HG03108 (cell line): ENCODE data around the gene IGSF6.
"Not testable (repeated sequence)": the region's sequence is repeated elsewhere in the genome, so short reads cannot be mapped to it uniquely, and the experiment has no call there.

Experiments
- ATAC-seq: cut with Tn5 transposase; IDR thresholded peaks from one replicate; pipeline ENCODE4 v1.9.1; 2021; ENCODE audit warnings: moderate library complexity; ENCODE audit not compliant: unreplicated experiment

IGSF6 gene

DNA sequence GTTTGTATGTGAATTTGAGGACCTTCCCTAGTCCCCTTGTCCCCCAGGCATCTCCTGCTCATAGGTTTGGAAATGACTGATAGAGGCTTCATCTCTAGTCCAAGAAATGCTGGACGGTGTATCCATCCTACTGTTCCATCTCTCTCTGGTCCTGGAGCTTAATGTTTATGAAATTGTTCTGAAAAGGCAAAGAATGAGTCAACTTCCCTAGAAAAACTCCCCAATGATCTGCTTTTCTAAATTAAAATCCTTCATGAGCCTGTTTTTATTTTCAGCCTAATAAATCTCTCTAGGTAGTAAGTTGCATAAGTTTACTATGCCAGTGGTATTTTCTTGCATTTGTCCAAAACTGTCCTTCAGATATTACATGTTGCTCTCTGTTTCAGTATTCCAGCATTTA, 2.1 kb upstream of the IGSF6 start:
- no peak for ATAC-seq

DNA sequence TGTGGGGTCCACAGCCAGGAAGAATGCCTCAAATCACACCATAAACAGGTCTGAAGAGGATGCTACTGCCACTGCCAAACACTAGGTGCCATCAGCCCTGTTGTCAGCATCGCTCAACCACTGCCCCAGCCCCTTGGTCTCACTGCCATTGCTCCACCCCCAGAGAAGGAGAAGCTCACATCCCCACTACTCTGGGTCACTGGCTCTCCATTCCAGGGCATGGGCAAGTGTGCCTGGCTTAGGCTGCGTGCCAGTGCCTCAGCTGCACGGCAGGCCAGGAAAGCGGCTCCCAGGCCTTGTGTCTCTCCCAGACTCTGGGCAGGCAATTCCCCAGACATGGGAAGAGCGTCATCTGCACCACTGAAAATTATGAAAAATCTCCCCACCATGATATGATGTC, 1.2 kb upstream of the IGSF6 start:
- no peak for ATAC-seq

GRCh38 chr16:21651515-21651914, 893 bp downstream of the IGSF6 start:
- no peak for ATAC-seq

- no peak for ATAC-seq
Observed at GRCh38 chr16:21650521-21650920, 1.9 kb downstream of the IGSF6 start.

GRCh38 chr16:21649826-21650406, 2.5 kb downstream of the IGSF6 start:
- ATAC-seq, result not testable (repeated sequence)

DNA sequence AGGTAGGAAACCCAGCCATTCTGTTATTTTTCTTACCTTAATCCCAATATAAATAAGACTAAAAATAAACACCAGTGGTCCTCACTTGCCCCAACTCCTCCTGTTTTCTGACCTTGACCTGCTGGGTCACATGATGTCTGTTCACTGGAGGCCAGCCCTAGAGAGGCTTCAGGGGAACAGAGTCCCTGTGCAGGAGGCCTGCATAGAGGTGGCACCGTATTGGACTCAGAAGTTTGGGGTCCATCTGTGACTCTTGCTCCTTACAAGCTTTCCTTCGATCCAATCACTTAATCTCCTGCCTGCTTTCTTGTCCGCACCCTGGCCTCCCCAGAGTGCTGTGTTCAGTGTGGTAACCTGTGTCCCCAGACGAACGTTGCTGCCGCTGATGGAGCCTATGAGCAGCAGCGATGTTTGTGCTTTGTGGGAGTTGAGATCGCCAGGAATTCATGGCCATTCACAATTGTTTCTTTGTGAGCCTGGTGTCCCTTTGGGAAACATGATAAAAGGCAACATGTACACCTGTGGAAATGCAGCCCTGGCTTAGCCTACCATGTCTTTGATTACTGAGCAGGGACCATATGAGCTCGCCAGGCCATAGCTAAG, 4.7 kb downstream of the IGSF6 start:
- ATAC-seq, result peak; percentile 6

DNA sequence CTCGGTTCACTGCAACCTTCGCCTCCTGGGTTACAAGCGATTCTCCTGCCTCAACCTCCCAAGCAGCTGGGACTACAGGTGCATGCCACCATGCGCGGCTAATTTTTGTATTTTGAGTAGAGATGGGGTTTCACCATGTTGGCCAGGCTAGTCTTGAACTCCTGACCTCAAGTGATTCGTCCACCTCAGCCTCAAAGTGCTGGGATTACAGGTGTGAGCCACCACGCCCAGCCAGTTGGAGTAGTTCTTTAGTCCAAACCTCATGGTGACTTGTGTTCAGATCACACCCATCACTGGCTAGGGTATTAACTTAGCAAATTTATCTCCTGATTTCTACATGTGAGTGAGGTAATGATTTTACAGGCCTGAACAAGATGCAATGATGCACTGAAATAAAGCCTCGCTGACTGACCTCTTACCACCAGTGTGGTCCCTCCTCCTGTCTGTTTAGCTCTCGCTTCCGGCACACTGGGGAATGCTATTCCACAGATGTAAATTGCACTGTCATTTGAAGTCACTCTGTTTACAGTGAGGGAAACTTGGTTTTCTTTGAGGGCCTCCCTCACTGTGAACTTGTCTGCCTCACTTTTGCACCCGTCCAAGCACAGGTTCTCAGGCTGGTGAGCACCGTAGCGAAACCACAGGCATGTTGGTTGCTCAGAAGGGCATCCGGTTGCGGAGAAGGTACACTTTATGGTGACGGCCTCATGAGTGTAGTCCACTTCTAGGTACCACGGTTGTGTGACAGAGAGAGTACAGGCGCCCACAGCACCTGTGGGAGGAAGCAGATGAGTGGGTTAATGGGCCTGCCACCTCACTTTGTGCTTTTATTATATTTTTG, 5.5 kb downstream of the IGSF6 start:
- ATAC-seq, result peak; percentile 85

- ATAC-seq, result no peak
Observed at GRCh38 chr16:21646091-21646490, 6.3 kb downstream of the IGSF6 start.

DNA sequence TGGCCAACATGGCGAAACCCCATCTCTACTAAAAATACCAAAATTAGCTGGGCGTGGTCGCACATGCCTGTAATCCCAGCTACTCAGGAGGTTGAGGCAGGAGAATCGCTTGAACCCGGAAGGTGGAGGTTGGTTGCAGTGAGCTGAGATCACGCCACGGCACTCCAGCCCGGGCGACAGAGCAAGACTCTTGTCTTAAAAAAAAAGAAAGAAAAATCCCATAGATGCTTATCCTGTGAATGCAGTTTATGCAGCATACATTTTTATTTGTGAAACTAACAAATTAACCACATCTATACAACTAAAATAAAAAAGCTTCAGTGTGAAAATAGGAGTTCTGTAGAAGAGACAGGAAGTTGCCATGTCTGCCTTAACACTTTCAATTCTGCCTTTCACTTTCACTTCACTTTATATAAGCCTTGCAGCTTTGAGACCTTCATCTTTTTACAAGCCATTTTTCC, 7.1 kb downstream of the IGSF6 start:
- ATAC-seq, result no peak

DNA sequence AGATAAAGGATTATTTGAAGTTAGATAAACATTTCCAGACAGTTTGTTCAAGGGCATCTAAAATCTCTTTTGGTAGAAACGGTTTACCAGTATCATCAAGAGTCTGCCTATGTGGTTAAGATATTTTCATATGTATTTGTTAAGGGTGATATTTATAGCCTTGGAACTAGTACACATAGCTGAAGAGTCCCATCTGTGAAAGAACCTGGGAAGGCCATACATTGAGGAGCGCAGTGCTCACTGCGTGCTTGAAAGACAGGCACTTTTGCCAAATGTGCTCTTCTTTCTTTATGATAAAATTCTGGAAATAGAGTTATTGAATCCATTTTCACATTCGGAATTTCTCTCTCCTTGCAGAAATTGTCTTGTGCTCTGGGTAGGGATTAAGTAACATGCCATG, 7.7 kb downstream of the IGSF6 start:
- ATAC-seq, result no peak

- no peak for ATAC-seq
Observed at GRCh38 chr16:21643785-21644184, 8.6 kb downstream of the IGSF6 start.

DNA sequence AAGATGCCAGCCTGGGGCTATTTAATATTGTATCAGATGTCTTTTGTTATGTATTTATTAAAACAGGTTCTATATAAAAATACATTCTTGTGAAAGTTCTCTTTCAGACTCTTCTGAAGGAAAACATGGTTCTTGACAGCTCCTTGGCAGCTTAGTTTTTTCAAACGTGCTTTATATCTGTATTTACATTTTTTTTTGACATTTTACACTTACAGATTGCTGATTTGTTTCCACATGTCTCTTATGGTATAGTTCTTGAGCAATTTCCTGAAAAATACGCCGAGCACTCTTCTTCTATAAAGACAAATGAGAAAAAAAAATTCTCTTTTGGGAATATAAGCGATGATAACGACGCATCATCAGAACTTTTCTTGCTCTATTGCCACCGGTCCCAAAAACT, 9.5 kb downstream of the IGSF6 start:
- no peak for ATAC-seq

DNA sequence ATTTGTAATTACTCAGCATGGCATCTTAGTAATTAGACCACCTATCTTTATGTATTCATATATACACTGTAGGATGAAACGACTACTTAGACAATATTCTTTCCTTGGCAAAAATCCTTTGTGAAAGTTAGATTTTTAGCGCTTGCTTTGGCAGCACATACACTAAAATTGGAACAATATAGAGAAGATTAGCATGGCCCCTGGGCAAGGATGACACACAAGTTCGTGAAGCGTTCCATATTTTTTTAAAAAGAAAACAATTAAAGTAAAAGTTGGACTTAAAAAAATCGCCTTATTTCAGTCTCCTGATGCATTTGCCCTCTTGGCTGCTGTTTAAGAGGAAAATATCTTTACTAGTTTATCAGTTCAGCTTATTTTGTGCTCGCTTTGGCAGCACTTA, 10.5 kb downstream of the IGSF6 start:
- no peak for ATAC-seq

DNA sequence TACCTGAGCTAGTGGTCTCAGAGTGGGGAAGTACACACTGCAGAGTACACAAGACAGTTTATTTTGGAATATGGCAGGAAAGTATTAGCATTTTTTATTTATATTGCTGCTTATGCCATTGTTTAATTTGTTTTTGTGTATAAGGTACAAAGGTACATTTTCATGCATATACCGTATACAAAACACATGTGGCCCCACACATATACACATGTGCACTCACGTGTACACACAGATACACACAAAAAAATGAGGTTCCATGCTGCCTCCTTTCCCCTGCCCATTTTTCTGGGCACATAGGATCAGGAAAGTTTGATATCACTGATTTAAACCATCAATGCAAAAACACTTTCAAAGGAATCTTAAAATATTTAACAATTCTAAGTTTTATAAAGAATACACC, 12.9 kb downstream of the IGSF6 start:
- ATAC-seq, result no peak

DNA sequence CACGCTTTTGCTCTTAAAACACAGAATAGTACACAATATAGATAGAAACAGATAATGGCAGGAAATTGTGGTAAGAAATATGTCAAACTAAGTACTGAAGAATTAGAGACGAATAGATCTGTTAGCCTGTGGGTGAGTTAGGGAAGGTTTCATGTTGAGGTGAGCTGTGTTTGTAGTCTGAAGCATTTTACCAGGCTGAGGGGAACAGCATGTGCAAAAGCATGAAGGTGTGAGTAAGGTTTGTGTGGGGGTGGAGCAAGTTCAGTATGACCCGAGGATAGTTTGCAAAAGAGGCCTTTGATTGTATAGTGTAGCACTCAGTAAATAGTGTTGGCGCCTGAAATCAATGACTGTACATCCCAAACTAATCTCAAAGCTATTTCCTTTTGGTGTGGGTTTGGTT, 13.8 kb downstream of the IGSF6 start:
- no peak for ATAC-seq

DNA sequence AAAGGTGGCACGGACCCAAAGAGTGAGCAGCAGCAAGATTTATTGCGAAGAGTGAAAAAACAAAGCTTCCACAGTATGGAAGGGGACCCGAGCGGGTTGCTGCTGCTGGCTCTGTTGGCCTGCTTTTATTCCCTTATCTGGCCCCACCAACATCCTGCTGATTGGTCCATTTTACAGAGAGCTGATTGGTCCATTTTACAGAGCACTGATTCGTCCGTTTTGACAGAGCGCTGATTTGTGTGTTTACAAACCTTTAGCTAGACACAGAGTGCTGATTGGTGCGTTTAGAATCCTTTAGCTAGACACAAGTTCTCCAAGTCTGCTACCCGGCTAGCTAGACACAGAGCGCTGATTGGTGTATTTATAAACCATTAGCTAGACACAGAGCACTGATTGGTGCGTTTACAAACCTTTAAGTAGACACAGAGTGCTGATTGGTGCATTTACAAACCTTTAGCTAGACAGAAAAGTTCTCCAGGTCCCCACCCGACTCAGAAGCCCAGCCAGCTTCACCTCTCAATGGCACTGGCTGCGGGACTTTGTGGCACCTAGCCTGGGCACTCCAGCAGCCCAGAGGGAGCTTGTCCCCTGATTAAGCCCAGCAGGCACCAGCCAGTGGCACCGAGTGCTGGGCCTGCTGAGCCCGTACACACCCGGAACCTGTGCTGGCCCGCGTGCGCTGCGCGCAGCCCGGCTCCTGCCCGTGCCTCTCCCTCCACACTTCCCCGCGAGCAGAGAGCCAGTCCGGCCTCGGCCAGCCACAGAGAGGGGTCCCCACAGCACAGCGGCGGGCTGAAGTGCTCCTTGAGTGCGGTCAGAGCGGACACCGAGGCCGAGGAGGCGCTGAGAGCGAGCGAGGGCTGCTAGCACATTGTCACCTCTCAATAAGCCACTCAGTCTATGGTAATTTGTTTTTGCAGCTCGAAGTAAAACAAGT, 15.1 kb downstream of the IGSF6 start:
- ATAC-seq, result no peak

DNA sequence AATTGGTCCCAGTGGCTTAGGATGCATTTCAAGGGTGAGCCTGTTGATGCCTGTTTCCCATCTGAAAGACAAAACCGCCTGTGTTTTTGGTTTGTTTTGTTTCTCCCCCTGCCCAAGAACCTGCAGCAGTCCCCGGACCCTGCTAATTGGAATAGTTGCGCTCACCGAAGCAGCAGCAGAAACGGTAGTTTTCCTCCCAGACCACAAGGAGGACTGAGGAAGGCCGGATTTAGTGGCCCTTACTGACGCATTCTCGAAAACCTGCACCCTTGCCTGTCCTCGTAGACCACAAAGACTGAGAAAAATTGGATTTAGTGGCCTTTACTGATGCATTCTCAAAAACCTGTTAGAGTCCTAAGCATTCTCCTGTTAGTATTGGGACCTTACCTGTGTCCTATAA, 16.7 kb downstream of the IGSF6 start:
- ATAC-seq, result not testable (repeated sequence)

DNA sequence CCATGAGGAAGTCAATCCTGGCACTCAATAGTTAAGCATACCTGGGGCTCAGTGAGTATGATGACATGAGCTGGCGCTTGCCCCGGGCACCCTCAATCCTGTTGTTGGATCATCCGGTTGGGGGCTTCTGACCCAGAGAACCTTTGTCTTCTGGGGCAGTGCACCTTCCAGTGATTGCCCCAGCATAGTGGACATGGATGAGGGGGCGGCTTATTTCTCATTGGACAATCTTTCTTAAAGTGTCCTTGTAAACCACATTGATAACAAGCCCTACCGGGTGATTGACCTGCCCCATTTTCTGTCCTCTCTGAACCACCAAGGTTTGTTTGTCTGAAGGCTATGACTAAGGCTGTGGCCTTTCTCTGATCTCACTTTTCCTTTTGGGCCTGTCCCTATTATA, 18.2 kb downstream of the IGSF6 start:
- no peak for ATAC-seq

DNA sequence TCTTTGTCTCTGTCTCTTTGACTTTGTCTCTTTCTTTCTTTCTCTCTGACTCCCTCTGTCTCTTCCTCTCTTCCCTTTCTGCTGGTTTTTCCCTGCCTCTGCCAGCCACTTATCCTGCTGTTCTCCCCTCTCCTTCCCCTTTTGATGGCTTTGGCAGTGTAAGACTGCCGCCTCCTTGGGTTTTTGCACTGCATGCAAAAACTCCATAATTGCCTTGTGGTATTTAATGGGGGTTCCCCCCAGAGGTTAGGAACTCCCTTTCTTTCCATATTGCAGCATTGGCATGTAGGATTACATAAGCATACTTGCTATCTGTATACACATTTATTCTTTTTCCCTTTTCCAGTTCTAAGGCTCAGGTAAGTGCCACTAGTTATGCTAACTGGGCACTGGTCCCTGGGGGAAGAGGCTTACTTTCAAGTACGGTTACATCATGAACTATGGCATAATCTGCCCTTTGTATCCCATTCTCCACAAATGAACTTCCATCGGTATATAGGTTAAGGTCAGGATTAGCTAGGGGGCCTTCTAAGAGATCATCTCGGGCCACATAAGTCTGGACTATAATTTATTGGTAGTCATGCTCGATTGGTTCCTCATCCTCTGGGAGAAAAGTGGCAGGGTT, 20.3 kb downstream of the IGSF6 start:
- ATAC-seq, result not testable (repeated sequence)

DNA sequence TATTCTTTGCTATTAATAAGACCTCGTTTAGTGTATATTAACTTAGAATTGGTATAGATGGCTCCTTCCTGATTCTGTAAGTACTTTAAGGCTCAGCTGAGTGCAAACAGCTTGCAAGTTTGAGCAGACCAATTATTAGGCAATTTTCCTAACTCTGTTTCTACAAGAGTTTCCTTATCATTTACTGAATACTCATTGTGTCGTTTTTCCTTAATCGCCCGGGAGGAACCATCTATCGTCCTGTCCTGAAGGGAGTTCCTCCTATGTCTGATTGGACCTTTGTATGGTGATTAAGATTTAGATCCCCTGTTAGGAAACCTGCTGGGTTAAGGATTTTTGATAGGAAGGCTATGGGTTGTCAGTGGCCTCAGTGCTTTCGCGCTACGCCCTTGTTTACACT, 21.0 kb downstream of the IGSF6 start:
- not testable (repeated sequence) for ATAC-seq

- not testable (repeated sequence) for ATAC-seq
Observed at GRCh38 chr16:21630866-21631265, 21.5 kb downstream of the IGSF6 start.
